Neutrophil (primary cell): ENCODE data around the gene EVA1C.

Experiments used
- H3K27ac ChIP-seq: fragments of 200-600 bp; sonication (generic); 2 replicates; pipeline ENCODE4 v1.5.1; 2016; ENCODE audit warnings: mild to moderate bottlenecking, moderate library complexity
- H3K27me3 ChIP-seq: fragments of 200-600 bp; sonication (generic); 2 replicates; pipeline ENCODE4 v1.6.0; 2016; ENCODE audit warnings: mild to moderate bottlenecking
- H3K36me3 ChIP-seq: fragments of 200-600 bp; sonication (generic); 2 replicates; pipeline ENCODE4 v1.5.1; 2017
- H3K4me1 ChIP-seq, 2 experiments: fragments of 200-600 bp in 1 of 2; sonication (generic) in 1 of 2; 1 replicate in 1 of 2; 2 replicates in 1 of 2; pipeline versions ENCODE4 v1.5.1 to v1.6.1; 2013 to 2016; ENCODE audit warnings: low read depth in 1 of 2, low read length in 1 of 2, mild to moderate bottlenecking in 1 of 2, moderate library complexity in 1 of 2; ENCODE audit not compliant: control insufficient read depth in 1 of 2, insufficient read depth in 1 of 2
- H3K4me3 ChIP-seq, 2 experiments: fragments of 200-600 bp in 1 of 2; sonication (generic) in 1 of 2; 1 replicate in 1 of 2; 2 replicates in 1 of 2; pipeline ENCODE4 v1.5.1; 2013 to 2016; ENCODE audit warnings: low read depth in 1 of 2, low read length in 1 of 2, mild to moderate bottlenecking in 1 of 2, moderate library complexity in 1 of 2
- H3K9me3 ChIP-seq: fragments of 200-600 bp; sonication (generic); 2 replicates; pipeline ENCODE4 v1.5.1; 2016
- TF ChIP-seq, protein P1 (sequence below): fragments of 200-600 bp; sonication (generic); IDR thresholded peaks from 2 replicates; pipeline ENCODE4 v1.5.1; 2016; ENCODE audit warnings: antibody characterized with exemption

EVA1C gene

DNA sequence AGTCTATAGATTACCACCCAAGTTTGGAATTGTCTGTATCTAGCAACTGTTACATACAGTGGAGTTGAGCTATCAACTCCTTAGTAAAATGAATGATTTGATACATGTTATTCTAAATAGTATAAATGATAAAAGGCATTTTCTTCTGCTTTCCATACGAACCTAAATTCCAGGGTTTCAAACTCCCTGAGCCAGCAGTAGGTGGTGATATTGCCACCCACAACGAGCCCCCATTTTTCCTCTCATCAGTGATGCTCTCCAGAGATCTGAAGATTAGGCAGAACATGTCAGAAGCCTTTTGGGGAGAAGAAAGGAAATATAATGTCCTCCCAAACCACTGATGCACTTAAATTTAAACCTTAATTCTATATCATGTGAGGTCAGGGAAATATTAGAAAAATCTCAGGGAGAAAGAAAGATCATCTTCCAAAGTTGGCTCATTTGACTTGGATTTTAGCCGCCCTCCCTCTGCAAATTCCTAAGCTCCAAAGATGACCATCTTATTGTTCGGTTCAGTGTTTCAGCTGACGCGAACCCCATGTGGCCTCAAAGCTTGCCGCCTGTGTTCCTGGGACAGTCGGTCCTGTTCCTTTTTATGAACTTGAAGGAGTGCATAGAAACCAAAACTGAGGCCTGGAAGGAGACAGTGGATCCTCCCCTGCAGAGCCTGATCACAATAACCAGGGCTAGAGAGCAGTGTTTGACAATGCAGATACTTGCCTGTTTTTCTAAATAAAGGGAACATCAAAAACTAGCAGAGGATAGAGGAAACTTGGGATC, 2.3 kb downstream of the EVA1C start:
- H3K9me3 ChIP-seq: no peaks in the 10 kb centered on the region
- H3K27ac ChIP-seq: no peak overlapping the region
- peaks cover 56% of the 10 kb centered on the region for H3K27me3 ChIP-seq
- peaks cover 14 to 19% of the 10 kb centered on the region in 2 experiments for H3K4me1 ChIP-seq
- TF ChIP-seq, protein P1, sequence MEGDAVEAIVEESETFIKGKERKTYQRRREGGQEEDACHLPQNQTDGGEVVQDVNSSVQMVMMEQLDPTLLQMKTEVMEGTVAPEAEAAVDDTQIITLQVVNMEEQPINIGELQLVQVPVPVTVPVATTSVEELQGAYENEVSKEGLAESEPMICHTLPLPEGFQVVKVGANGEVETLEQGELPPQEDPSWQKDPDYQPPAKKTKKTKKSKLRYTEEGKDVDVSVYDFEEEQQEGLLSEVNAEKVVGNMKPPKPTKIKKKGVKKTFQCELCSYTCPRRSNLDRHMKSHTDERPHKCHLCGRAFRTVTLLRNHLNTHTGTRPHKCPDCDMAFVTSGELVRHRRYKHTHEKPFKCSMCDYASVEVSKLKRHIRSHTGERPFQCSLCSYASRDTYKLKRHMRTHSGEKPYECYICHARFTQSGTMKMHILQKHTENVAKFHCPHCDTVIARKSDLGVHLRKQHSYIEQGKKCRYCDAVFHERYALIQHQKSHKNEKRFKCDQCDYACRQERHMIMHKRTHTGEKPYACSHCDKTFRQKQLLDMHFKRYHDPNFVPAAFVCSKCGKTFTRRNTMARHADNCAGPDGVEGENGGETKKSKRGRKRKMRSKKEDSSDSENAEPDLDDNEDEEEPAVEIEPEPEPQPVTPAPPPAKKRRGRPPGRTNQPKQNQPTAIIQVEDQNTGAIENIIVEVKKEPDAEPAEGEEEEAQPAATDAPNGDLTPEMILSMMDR: no peak
- no peaks in the 10 kb centered on the region for H3K36me3 ChIP-seq
- no peak overlapping the region for H3K4me3 ChIP-seq

DNA sequence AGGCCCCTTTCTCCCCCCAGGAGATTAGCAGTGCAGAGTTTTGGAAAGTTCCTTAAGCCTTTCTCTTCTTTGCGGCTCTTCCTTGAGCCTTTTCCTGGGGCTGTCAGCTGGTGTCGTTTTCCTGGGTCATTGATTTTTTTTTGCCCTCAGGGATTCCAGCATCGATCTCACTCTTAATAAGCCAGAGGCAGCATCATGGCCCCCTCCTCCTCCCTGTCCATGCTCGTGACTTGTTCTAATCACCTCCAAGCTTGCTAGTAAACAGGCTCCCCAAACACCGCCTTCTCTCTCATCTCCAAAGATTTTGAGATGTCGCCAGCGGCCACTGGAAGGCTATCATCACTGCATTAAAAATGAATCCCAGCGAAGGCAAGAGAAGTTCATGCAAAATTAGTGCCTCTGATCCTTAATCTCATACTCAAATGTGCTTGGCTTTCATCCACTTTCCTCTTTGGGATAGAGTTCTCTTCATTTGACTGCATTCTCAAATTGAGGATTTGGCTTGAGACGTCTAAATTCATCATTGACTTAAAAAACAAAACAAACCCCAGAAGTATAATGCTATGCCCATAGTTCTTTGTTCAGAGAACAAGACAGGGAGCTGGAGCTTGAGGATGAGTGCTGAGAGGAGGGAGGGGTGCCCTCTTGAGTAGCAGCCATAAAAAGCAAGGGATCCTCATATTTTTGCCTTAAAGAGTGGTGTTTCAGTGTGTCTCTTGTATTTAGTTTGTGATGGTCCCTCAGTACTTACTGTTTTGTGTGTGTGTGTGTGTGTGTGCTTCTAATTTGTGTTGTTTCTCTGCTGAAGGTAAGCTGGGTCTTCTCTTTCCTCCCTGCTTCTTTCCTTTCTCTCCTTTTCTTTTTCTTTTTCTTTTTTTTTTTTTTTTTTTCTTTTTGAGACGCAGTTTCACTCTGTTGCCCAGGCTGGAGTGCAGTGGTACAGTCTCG, 3.2 kb downstream of the EVA1C start:
- Histone ChIP-seq H3K27me3 (peaks cover 47% of the 10 kb centered on the region), H3K36me3 (no peaks in the 10 kb centered on the region), H3K4me3 (no peak overlapping the region), H3K27ac (no peak overlapping the region), H3K4me1 (peaks cover 14 to 19% of the 10 kb centered on the region in 2 experiments), H3K9me3 (no peaks in the 10 kb centered on the region)
- TF ChIP-seq, protein P1: no peak

DNA sequence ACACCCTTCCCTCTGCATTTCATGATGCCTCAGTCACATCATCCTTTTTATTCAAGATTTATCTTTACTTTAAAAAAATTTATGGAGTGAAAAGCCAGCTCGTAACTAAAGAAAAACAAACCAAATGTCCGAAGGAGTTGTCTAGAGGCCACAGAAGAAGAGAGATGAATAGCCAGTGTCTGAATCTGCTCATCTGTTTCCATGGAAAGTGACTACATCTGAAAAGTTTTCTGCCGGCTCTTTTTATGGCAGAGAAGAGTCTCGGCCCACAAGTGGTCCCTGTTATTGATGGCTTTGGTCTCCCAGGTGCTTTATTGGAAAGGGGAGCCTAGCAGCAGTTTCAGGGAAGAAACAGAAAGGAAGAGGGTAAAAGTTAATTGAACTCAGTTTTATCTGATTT, 5.6 kb downstream of the EVA1C start:
- TF ChIP-seq, protein P1: no peak
- peaks cover 0 to under 1% of the 10 kb centered on the region in 2 experiments for H3K4me1 ChIP-seq
- H3K27me3 ChIP-seq: peaks cover 23% of the 10 kb centered on the region
- H3K9me3 ChIP-seq: no peaks in the 10 kb centered on the region
- no peak overlapping the region for H3K4me3 ChIP-seq
- H3K36me3 ChIP-seq: no peaks in the 10 kb centered on the region
- no peak overlapping the region for H3K27ac ChIP-seq

DNA sequence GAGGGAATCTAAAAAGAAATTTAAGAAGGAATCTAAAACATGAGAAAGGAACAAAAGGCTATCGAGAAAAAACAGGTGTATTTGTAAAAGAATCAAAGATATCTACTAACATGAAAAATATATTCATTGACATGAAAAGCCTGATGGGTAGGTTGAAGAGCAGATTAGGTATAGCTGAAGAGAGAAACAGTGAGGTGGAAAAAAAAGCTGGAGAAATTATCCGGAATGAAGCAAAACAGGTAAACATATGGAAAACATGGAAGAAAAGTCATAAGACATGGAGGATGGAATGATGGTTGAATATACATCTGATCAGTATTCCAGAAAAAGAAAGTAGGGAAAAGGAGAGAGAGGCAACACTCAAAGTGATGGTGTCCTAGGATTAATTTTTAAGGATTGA, 9.6 kb downstream of the EVA1C start:
- Histone ChIP-seq H3K9me3 (no peaks in the 10 kb centered on the region), H3K27ac (no peak overlapping the region), H3K27me3 (no peaks in the 10 kb centered on the region), H3K4me3 (no peak overlapping the region), H3K36me3 (no peaks in the 10 kb centered on the region), H3K4me1 (no peaks in the 10 kb centered on the region)
- TF ChIP-seq, protein P1: no peak

DNA sequence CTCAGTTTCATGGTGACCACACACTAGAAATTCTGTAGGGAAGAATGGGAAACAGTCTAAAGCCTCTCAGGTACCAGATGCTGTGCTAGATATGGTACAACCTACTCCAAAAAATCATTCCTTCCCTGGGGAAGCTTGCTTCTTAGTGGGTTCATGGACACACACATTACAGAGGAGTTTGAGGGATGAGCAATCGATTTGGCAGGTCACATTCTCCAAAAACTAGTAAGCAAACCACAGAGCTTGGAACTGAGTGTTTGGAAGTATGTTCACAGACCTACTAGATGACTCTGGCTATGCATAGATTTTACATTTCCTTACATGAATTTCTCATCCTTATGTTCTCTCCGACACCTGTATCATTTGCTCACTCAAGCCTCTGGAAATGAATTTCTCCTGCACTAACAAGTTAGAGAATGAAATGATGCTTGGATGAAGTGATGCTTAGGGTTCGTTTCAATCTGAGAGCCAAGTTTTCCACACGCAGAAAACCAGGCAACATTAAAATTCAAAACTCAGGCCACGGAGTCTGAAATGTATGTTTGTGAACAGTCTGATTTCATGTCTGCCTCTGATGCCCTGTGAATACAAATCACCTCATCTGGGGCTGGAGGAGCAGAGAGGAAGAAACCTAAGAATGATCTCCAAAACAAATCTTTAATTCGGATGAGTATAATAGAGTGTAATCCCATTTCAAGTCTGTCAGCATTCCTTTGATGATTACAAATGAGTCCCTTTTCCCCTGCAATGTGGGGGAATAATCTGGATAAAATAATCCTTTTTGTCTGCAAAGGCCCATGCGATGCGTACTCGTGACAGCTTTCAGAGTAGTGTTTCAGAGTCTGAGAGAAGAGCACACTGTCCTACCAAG, 11.0 kb downstream of the EVA1C start:
- TF ChIP-seq, protein P1: no peak
- H3K9me3 ChIP-seq: no peaks in the 10 kb centered on the region
- no peaks in the 10 kb centered on the region for H3K27me3 ChIP-seq
- H3K36me3 ChIP-seq: no peaks in the 10 kb centered on the region
- H3K4me3 ChIP-seq: no peak overlapping the region
- H3K4me1 ChIP-seq: no peaks in the 10 kb centered on the region
- H3K27ac ChIP-seq: no peak overlapping the region
